Measurements from ENCODE around the gene ANKS1A.
"Not testable (repeated sequence)": the region's sequence is repeated elsewhere in the genome, so short reads cannot be mapped to it uniquely, and the experiment has no call there.

ANKS1A gene, protein sequence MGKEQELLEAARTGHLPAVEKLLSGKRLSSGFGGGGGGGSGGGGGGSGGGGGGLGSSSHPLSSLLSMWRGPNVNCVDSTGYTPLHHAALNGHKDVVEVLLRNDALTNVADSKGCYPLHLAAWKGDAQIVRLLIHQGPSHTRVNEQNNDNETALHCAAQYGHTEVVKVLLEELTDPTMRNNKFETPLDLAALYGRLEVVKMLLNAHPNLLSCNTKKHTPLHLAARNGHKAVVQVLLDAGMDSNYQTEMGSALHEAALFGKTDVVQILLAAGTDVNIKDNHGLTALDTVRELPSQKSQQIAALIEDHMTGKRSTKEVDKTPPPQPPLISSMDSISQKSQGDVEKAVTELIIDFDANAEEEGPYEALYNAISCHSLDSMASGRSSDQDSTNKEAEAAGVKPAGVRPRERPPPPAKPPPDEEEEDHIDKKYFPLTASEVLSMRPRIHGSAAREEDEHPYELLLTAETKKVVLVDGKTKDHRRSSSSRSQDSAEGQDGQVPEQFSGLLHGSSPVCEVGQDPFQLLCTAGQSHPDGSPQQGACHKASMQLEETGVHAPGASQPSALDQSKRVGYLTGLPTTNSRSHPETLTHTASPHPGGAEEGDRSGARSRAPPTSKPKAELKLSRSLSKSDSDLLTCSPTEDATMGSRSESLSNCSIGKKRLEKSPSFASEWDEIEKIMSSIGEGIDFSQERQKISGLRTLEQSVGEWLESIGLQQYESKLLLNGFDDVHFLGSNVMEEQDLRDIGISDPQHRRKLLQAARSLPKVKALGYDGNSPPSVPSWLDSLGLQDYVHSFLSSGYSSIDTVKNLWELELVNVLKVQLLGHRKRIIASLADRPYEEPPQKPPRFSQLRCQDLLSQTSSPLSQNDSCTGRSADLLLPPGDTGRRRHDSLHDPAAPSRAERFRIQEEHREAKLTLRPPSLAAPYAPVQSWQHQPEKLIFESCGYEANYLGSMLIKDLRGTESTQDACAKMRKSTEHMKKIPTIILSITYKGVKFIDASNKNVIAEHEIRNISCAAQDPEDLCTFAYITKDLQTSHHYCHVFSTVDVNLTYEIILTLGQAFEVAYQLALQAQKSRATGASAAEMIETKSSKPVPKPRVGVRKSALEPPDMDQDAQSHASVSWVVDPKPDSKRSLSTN

DNA sequence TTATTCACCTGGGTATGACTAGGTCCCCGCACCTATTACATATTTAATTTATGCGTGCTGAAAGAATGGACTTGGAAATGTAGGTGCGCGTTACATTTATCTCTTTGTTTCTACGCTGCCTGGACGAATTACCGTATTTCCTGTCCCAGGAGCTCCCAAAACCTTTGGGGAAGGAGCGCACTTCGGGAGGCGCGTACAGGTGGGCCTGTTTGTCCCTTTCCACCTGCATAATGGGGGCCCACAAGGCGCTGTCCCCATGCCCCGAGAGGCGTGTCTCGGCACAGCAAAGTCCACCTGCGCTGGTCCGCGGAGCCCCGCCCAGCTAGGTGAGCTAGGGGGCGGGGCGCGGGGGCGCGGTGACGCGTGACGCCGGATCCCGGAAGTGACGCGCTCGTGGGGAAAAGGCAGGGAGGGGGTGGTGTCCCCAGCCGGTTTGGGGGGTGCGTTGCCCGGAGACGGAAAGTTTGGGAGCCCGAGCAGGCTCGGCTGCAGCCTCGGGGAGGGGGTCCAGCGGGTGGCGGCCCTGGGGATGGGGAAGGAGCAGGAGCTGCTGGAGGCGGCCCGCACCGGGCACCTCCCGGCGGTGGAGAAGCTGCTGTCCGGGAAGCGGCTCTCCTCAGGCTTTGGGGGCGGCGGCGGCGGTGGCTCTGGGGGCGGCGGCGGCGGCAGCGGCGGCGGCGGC, at the start of gene ANKS1A:
Gene ANKS1A (plus strand): TSS at position 382 of the 682 bp plus-strand sequence. CDS start 148 bp downstream, at position 530.
- peak; percentile 80 to 81 for DNase-seq (ENCODE audit: low read depth in 2 of 2)

DNA sequence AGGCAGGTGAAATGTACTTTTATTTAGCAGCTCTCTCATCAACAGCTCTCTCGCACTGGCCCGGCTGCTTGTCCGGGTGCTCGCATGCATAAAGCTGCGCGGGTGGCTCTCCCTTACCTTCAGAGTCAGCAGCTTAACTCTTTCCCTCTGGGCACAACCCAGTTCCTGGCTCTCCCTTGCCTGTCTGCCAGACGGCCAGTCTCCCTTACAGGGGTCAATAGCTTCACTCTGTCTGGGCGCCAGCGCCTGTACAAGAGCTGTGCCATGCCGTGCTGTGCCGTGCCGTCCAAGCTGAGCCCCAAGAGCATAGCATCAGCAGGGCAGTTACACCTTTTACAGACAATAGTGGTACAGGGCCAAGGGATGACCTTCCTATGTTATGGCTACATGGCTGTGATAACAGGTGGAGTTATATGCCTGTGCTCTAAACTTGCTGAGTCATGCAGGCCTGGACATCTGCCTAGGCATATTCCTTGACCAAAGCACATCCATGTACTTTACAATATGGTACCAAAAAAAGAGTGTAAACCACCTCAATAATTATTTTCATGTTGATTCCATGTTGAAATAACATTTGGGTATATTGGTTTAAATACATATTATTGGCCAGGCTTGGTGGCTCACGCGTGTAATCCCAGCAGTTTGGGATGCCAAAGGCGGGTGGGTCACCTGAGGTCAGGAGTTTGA, 49.2 kb upstream of the ANKS1A start:
- no peak for DNase-seq (ENCODE audit: low read depth in 2 of 2)

DNA sequence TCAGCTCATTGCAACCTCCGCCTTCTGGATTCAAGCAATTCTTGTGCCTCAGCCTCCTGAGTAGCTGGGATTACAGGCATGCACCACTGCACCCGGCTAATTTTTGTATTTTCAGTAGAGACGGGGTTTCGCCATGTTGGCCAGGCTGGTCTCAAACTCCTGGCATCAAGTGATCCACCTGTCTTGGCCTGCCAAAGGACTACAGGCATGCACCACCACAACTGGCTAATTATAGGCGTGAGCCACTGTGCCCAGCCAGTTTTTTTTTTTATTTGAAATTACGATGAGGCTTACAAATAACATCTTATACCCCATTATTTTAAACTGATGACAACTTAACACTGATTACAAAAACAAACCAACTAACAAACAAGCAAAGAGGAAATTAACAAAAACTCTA, 40.0 kb upstream of the ANKS1A start:
- DNase-seq (ENCODE audit: low read depth in 2 of 2) = not testable (repeated sequence)

DNA sequence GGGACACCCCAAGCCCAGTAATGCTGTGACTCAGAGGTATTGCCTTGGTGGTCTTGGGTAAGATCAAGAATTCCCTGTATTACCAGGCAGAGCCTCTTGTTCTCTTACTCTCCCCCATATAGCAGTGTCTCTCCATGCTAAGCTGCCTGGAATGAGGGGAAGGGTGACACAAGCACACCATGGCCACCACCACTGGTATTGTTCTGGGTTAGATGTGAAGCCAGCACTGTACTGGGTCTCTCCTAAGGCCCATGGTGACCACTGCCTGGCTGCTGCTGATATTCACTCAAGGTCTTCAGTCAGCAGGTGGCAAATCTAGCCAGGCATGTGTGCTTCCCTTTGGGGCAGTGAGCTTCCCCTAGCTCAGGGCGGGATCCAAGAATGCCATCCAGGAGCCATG, 37.7 kb upstream of the ANKS1A start:
- no peak for DNase-seq (ENCODE audit: low read depth in 2 of 2)

DNA sequence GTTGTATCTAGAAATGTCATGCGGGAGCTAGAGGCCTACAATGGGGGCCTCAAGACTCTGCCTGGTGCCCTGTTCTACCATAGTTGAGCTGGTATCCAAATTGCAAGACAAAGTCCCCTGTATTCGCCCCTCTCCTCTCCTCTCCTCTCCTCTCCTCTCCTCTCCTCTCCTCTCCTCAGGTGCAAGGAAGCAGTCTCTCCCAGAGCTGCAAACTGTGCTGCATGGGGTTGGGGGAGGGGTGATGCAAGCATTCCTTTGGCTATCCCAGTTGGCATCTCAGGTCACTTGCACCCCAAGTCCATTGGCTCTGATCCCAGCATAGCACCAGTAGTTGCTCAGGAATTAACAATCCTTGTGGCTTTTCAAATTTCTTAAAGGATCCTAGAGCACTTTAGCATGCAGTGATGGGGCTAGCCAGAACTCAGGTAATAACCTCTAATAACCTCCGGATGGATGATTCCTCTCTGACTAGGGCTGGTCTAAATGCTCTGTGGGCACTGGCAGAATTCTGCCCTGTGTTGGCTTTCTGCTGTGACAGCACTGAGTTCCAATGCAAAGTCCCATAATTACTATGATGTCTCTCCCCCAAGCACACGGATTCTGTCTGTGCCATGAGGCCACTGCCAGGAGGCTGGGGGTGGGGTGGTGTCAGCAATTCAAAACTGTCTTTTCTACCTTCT, 36.5 kb upstream of the ANKS1A start:
- no peak for DNase-seq (ENCODE audit: low read depth in 2 of 2)

DNA sequence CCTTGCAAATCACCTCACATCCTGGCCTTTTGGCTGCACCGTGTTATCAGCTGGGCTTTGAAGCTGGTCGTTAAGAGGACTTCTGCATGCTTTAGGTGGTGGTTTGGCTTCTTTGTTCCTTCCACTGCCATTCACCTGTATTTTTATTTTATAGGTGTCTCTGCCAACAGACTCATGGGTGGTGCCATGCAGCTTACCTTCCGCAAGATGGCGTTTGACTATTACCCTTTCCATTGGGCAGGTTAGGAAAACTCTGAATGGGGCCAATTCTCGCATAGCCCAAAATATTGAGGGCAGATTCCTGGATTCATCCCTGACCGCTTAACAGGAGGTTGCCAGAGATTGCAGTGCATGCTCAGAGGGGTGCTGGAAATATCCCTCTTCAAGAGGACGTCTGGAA, 33.6 kb upstream of the ANKS1A start:
- no peak for DNase-seq (ENCODE audit: low read depth in 2 of 2)

DNA sequence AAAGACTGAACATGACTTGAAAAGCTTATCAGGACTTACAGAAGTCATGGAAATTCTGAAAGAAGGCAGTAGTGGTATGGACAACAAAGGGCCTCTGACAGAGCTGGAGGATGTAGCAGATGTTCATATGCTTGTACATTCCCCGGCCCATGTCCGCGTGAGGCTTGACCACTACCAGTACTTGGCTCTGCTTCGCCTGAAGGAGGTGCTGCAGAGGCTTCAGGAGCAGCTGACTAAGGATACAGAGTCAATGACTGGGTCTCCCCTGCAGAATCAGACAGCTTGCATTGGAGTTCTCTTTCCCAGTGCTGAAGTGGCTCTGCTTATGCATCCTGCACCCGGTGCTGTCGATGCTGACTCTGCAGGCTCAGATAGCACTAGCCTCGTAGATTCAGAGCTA, 30.4 kb upstream of the ANKS1A start:
- DNase-seq (ENCODE audit: low read depth in 2 of 2) = no peak

DNA sequence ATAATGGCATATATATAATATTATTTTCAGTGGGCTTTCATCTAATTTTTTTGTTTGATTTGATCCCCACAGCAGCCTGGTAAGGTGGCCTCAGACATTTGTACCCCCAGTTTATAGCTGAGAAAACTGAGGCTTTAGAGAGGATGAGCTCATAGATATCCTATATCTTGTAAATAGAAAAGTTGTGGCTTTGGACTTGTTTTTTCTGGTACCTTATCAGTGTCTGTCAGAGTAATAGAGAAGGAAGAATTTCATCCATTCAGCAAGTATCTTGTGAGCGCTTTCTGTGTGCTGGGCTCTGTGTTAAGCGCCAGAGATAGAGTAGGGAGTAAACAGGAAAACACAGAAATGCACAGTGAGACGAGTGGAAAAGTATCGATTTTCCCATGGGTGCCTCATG, 29.1 kb upstream of the ANKS1A start:
- DNase-seq (ENCODE audit: low read depth in 2 of 2) = no peak

DNA sequence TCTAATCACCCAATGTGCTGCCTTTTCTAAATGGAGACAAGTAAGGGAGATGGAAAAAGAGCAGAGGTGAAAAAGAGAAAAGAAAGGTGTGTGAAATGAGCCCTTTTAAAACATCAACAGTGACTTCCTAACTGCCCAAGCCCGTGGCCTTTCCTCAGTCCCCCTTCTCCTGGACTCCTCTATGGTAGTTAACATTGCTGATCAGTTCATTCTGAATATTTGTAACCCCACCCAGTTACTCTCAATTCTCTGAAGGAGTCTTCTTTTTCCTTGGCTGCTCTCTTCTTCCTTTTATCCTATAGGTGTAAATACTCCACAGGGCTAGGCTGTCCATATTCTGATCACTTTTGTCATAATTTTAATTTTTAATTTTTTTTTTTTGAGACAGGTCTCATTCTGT, 28.3 kb upstream of the ANKS1A start:
- DNase-seq (ENCODE audit: low read depth in 2 of 2) = no peak

DNA sequence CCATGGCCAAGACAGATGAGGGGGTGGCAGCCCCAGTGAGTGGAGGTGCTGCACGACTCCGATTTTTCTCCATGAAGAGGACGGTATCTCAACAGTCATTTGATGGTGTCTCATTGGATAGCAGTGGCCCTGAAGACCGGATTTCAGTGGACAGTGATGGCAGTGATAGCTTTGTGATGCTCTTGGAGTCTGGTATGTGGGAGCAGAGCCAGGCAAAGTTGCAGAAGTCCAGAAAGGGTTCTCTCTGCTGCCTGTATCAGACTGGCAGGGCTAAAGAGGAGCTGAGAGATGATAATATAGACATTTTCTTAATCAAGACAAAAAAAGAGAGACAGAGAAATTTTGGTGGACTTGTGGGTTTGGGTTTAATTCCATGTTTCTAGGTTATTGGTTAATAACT, 25.0 kb upstream of the ANKS1A start:
- no peak for DNase-seq (ENCODE audit: low read depth in 2 of 2)

DNA sequence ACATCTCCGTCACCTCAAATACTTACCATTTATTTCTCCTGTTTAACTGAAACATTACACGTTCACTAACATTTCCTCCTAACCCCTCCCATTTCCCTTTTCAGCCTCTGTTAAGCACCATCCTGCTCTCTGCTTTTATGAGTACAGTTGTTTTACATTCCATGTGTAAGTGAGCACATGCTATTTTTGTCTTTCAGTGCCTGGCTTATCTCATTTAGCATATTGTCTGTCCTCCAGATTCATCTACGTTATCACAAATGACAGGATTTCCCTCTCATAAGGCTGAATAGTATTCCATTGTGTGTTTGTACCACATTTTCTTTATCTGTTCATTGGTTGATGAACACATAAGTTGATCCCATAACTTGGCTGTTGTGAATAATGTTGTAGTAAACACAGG, 23.9 kb upstream of the ANKS1A start:
- no peak for DNase-seq (ENCODE audit: low read depth in 2 of 2)

DNA sequence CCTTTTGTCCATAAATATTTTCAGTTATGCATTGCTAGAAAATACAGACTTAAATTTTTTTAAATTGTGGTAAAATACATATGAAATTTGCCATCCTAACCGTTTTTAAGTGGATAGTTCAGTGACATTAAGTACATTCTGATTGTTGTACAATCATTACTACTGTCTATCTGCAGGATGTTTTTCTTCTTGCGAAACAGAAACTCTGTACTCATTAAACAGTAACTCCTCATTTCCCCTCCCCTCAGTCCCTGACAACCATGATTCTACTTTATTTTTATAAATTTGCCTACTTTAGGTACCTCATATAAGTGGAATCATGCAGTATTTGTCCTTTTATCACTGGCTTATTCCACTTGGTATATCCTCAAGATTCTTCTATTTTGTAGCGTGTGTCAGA, 22.5 kb upstream of the ANKS1A start:
- no peak for DNase-seq (ENCODE audit: low read depth in 2 of 2)

DNA sequence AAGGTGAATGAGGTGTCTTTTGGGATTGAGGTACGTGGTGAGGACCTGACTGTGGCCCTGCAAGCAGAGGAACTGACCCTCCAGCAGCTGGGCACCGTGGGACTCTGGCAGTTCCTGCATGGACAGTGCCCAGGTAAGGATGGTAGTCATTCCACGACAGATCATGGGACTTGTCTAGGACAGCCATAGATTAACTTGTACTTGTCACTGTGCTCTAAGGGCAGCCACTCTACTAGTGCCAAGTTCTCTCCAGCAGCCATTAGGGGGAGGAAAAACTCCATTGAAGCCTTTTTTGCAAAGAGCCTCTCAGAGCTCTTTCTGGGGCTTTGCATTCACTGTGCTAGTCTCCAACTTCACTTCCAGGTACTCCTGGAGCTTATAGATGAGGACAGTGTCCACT, 21.6 kb upstream of the ANKS1A start:
- DNase-seq (ENCODE audit: low read depth in 2 of 2) = no peak

DNA sequence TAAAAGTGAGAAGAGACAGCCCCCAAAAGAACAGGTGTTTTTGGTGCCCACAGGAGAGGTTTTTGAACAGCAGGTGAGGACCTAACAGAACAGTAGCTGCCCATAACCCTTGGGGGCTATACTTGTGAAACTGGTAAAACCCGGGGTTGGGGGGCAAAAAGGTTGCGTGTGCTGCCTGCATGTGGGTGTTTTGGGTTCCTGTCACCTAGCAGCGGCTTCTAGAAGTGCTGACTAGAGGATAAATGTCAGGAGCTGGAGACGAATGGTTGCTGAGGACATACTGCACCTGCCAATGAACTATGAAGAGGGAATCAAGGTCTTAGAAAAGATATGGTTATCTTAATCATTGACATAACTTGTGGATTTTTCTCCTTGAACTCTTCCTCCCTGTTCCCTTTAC, 17.2 kb upstream of the ANKS1A start:
- no peak for DNase-seq (ENCODE audit: low read depth in 2 of 2)

DNA sequence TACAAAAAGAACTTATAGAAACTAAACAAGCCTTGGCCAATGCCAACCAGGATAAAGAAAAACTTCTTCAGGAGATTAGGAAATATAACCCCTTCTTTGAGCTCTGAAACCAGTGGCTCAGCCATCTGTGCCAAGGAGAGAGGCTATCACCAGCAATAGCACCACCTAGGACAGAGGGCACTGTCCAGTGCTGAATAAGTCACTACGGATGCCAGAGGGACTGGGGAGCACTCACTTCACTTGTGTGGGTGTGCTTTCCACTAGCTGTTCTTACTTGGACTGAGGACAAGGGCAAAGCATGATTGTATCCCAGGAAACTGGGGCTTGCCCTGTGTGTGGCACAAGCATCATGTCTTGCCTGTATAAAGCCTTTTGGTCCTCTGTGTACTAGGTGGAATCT, 16.7 kb upstream of the ANKS1A start:
- no peak for DNase-seq (ENCODE audit: low read depth in 2 of 2)

DNA sequence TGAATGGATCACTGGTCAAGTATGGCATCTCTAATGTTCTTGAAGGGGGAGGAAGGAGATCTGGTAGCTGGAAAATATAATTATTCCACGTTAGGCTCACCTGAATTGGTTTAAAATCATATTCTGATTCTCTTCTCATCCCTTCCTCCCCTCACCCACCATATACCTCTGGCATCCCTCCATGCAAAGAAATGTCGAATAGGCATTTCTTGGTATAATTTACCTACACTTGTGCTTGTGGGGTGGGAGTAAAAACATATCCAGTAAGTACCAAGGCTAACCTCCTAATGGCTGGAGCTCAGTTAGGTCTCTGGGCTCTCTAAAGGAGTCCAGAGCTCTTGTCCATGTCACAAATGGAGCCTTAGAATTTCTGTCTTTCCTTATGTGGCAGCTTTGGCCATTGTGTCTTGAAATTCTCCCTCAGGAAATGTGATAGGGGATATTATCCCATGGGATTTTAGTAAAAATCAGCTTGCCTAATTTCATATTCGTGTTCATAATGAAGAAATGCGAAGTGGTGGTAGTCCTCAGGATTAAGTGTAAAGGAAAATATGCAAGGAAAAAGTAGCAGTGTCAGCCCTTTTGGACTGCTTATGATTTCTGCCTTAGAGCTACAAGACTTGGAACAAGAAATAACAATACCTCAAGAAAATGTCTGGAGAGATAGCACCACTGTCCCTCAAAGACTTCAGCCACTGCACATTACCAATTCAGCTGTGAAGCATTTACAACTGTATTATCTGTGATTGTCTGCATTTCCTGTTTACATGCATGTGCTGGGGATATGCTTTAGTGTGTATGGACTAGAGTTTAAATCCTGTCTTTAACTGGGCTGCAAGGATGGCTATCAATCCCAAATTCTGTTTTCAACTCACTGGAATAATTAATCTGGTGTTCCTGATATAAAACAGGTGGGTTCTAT, 13.5 kb upstream of the ANKS1A start:
- no peak for DNase-seq (ENCODE audit: low read depth in 2 of 2)

DNA sequence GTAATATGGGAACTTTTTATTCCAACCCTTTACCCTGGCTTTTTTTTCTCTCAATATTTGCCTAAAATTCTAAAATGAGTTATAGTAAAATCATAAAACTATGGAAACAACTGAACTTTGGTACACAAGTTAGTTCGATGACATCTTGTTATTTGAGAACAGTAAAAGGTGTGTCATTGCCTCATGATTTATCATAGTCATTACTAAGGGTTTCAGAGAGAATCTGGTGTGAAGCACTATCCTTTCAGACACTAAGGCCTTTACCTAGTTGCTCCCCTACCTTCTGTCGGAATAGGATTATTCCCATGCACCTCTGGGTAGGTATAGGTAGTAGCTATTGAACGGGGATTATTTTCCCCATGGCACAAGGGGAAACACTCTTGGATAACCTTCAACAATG, 12.6 kb upstream of the ANKS1A start:
- no peak for DNase-seq (ENCODE audit: low read depth in 2 of 2)

DNA sequence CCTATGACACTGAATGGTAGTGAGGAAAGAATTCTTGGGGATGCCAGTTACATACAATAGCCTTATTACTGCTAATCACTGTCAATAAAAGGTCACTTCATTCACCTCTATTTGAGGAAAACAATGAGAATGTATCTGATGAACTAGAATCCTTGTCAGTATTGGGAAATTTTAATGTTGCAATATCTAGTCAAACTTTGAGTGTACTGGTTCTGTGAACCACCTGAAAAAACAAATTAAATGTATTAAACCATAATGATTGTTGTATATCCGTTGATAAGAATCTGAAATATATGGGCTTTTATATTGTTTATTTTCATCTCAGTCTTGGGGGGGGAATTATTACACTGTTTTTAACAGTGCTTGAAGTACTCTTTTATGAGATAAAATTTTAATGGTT, 11.8 kb upstream of the ANKS1A start:
- DNase-seq (ENCODE audit: low read depth in 2 of 2) = no peak

DNA sequence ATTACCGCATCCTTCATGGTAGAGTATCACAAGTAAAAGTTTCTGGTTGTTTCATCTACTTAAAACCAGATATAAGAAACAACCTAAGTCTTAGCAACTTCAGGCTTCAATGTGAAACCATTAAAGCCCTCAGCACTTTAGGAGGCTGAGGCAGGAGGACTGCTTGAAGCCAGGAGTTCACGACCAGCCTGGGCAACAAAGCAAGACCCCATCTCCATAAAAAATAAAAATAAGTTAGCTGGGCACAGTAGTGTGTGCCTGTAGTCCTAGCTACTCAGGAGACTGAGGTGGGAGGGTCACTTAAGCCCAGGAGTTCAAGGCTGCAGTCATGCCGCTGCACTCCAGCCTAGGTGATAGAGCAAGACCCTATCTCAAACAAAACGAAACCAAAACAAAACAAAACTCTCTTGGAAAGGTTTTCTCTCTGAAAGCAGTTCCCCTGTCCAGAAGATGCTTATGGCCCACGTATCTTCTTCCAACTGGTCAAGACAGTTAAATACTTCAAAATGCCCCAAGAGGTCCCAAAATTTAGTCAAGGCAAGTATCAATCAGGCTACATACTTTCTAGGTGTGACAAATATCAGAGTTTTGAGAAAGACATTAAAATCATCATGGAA, 11.1 kb upstream of the ANKS1A start:
- DNase-seq (ENCODE audit: low read depth in 2 of 2) = no peak
